Mammary epithelial cell (primary cell): Measurements from ENCODE around the gene APEH.

ENCODE experiments used
- EZH2 ChIP-seq: IDR thresholded peaks from 2 replicates; pipeline ENCODE4 v1.6.1; 2012; ENCODE audit warnings: low read length, inconsistent platforms, borderline replicate concordance
- TF ChIP-seq, protein P1 (sequence below), 2 donors: IDR thresholded peaks in 1 of 2; conservative IDR thresholded peaks in 1 of 2; 2 replicates each; pipeline ENCODE4 v1.5.1; 2011 to 2012; ENCODE audit warnings: inconsistent platforms in 2 of 2, low read length in 2 of 2, mild to moderate bottlenecking in 2 of 2, control low read depth in 1 of 2, low read depth in 1 of 2; ENCODE audit not compliant: insufficient read depth in 1 of 2; ENCODE audit errors: extremely low read depth in 1 of 2

DNA sequence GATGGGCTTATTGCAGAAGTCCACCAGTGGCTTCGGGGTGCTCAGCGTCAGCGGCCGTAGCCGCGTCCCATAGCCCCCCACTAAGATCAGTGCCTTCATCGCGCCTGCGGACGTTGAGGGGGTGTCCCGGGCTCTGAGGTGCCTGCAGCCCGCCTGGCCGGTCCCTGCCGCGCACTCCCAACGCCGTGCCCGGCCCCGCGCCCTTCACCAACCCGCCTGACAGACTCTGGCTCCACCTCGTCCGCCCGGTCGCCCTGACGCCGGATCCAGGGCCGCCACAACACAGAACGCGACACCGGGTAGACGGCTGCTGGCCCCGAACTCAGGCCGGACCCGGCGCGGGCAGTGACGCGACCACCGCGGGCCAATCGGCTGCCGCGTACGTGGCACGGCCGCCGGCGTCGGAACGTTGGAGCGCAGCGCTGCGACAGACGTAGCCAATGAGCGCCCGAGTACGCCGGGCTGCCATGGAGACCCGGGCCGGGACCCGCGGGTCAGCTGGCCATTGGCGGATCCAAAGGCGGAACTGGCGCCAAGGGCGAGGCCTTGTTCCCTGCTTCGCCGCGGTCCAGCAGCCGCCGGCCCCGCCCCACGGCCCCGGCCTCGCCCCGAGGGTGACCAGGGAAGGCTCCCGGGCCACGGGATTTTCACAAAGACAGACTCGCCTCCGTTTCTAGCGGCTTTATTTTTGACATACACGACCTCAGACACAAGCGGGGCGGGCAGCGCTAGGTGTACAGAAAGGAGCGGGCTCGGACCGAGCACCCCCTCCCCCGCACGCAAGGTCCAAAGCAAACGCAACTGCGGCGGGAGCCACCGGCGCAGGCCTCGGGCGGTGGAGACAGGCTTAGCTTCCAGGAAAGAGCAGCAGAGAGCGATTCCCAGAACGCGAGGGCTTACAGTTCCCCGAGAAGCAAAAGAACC is 49.7 kb downstream of the APEH start, which contains the start of gene GMPPB:
- TF ChIP-seq, protein P1, sequence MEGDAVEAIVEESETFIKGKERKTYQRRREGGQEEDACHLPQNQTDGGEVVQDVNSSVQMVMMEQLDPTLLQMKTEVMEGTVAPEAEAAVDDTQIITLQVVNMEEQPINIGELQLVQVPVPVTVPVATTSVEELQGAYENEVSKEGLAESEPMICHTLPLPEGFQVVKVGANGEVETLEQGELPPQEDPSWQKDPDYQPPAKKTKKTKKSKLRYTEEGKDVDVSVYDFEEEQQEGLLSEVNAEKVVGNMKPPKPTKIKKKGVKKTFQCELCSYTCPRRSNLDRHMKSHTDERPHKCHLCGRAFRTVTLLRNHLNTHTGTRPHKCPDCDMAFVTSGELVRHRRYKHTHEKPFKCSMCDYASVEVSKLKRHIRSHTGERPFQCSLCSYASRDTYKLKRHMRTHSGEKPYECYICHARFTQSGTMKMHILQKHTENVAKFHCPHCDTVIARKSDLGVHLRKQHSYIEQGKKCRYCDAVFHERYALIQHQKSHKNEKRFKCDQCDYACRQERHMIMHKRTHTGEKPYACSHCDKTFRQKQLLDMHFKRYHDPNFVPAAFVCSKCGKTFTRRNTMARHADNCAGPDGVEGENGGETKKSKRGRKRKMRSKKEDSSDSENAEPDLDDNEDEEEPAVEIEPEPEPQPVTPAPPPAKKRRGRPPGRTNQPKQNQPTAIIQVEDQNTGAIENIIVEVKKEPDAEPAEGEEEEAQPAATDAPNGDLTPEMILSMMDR (conservative IDR thresholded peaks at IDR 0.05 in 1 of 2, IDR thresholded peaks at IDR 0.05 in 1 of 2; ENCODE audit: extremely low read depth in 1 of 2, insufficient read depth in 1 of 2, low read depth in 1 of 2, low read length in 2 of 2), result no peak
- no peak for TF ChIP-seq EZH2
